ENCODE results near the gene HIVEP1.

DNA sequence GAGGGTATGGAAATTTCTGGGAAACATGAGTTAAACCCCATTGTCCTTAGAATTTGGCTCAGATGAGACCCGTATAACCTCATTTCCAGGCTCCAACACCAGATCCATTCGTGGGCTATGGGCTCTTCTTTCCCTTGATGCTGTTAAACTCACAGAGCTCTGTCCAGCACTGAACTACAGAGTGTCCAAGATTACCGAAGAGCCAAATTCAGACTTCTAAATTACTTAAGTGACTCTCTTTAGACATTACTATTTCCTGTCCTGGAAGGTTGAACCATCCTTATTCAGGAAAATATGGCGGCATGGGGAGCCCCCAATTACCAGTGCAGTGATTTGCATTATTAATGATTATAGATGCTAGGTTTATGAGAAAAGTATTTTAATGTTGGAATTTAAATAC lies 153.2 kb downstream of the HIVEP1 start:
- TF ChIP-seq, protein P1, sequence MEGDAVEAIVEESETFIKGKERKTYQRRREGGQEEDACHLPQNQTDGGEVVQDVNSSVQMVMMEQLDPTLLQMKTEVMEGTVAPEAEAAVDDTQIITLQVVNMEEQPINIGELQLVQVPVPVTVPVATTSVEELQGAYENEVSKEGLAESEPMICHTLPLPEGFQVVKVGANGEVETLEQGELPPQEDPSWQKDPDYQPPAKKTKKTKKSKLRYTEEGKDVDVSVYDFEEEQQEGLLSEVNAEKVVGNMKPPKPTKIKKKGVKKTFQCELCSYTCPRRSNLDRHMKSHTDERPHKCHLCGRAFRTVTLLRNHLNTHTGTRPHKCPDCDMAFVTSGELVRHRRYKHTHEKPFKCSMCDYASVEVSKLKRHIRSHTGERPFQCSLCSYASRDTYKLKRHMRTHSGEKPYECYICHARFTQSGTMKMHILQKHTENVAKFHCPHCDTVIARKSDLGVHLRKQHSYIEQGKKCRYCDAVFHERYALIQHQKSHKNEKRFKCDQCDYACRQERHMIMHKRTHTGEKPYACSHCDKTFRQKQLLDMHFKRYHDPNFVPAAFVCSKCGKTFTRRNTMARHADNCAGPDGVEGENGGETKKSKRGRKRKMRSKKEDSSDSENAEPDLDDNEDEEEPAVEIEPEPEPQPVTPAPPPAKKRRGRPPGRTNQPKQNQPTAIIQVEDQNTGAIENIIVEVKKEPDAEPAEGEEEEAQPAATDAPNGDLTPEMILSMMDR (IDR thresholded peaks at IDR 0.05) = no peak
- no peak for TF ChIP-seq POLR2A (IDR thresholded peaks at IDR 0.05)
